GM12878 (cell line): ENCODE data around the gene ITGBL1. TPM values are rescaled to one million over a fixed set of nuclear protein-coding genes. Genes with fewer than 3 reads are reported as not detected.

ENCODE experiments used
- ATAC-seq: fragments of 200-7000 bp; cut with Tn5 transposase; 3 replicates; pipeline ENCODE4 v1.9.1; 2020; ENCODE audit warnings: mild to moderate bottlenecking, moderate library complexity
- BruUV-seq: library from RNA; stranded (reverse); fragments of 400-500 nt; replicated peaks from 2 replicates; lab custom pipeline; 2021; lab: Mats Ljungman, UMichigan
- CTCF ChIA-PET: fragments of 300-600 bp; sonication (Branson Sonifier 250); formaldehyde crosslinking; extraction: SDS; loops from one replicate; lab custom pipeline; 2021; ENCODE audit warnings: inconsistent platforms; lab: Yijun Ruan, JAX
- POLR2A ChIA-PET: fragments of 350-600 bp; formaldehyde crosslinking; extraction: SDS; loops from one replicate; lab custom pipeline; 2021; ENCODE audit warnings: inconsistent platforms; lab: Charles Lee
- RAD21 ChIA-PET: fragments of 300-600 bp; sonication (Branson Sonifier 250); formaldehyde crosslinking; loops from one replicate; lab custom pipeline; 2023; ENCODE audit warnings: antibody characterized with exemption; ENCODE audit not compliant: unreplicated experiment; lab: Charles Lee
- SMC1A ChIA-PET: fragments of 300-600 bp; sonication (Branson Sonifier 250); formaldehyde crosslinking; loops from one replicate; lab custom pipeline; 2023; ENCODE audit not compliant: unreplicated experiment, uncharacterized antibody; lab: Charles Lee
- DNase-seq: peaks from one replicate; pipeline ENCODE4 v3.0.0-alpha.2; 2011; ENCODE audit warnings: low read depth, low spot score
- FAIRE-seq: peaks from 3 replicates; lab custom pipeline; 2011; peaks lifted over from hg19 to GRCh38; lab: Jason Lieb, UNC
- H2AFZ ChIP-seq: 2 replicates; pipeline ENCODE4 v1.6.0; 2011; ENCODE audit warnings: low read depth, low read length, control low read depth; ENCODE audit not compliant: control insufficient read depth
- H3K27ac ChIP-seq: 2 replicates; pipeline ENCODE4 v1.5.1; 2011; ENCODE audit warnings: control low read depth; ENCODE audit not compliant: control insufficient read depth, insufficient read depth
- H3K27me3 ChIP-seq, 2 experiments: replicated peaks in 1 of 2; 2 replicates each; pipeline versions ENCODE4 v1.6.0 to v1.6.1; 2011; ENCODE audit warnings: low read length in 1 of 2; ENCODE audit not compliant: control insufficient read depth in 2 of 2, insufficient read depth in 2 of 2
- H3K36me3 ChIP-seq, 2 experiments: 2 replicates each; pipeline ENCODE4 v1.5.1; 2011; ENCODE audit warnings: low read length in 1 of 2; ENCODE audit not compliant: control insufficient read depth in 2 of 2, insufficient read depth in 2 of 2
- H3K4me1 ChIP-seq: 2 replicates; pipeline ENCODE4 v1.6.1; 2011; ENCODE audit warnings: mild to moderate bottlenecking, low read length, moderate library complexity, mixed read lengths; ENCODE audit not compliant: control insufficient read depth, insufficient read depth
- H3K4me2 ChIP-seq: 2 replicates; pipeline ENCODE4 v1.6.0; 2011; ENCODE audit warnings: control low read depth; ENCODE audit not compliant: control insufficient read depth, insufficient read depth
- H3K4me3 ChIP-seq: fragments of 200-600 bp; sonication (generic); 2 replicates; pipeline ENCODE4 v1.5.1; 2016
- H3K79me2 ChIP-seq: 2 replicates; pipeline ENCODE4 v1.6.0; 2011; ENCODE audit warnings: low read length; ENCODE audit not compliant: control insufficient read depth, insufficient read depth
- H3K9ac ChIP-seq: 2 replicates; pipeline ENCODE4 v1.8.0; 2011; ENCODE audit warnings: low read length, control low read depth, mixed read lengths; ENCODE audit not compliant: control insufficient read depth, insufficient read depth
- H3K9me3 ChIP-seq: replicated peaks from 3 replicates; pipeline ENCODE4 v1.5.1; 2011; ENCODE audit warnings: mild to moderate bottlenecking, low read length; ENCODE audit not compliant: control insufficient read depth, insufficient read depth
- H4K20me1 ChIP-seq: 2 replicates; pipeline ENCODE4 v1.6.0; 2011; ENCODE audit not compliant: control insufficient read depth, insufficient read depth
- CEBPZ ChIP-seq: fragments of 150-350 bp; IDR thresholded peaks from 2 replicates; pipeline ENCODE4 v1.6.1; 2016; ENCODE audit warnings: low read depth, low read length
- GATAD2B ChIP-seq: fragments of 450-650 bp; conservative IDR thresholded peaks from 2 replicates; pipeline ENCODE4 v1.6.1; 2017; ENCODE audit warnings: low read depth, mild to moderate bottlenecking, moderate library complexity
- USF2 ChIP-seq: IDR thresholded peaks from 2 replicates; pipeline ENCODE4 v1.6.1; 2011; ENCODE audit warnings: low read depth, low read length, improper control_type of control experiment, borderline replicate concordance
- ZBTB33 ChIP-seq: fragments of 450-650 bp; IDR thresholded peaks from 2 replicates; pipeline ENCODE4 v1.6.1; 2017; ENCODE audit warnings: mild to moderate bottlenecking
- WGBS: methylation state at CpG from one replicate; pipeline ENCODE4 v1.1.6; 2016; ENCODE audit warnings: low lambda C conversion rate; ENCODE audit not compliant: insufficient replicate concordance, insufficient coverage; ENCODE audit errors: missing lambda C conversion rate; 5-methylcytosine and 5-hydroxymethylcytosine counted together
- in situ Hi-C: fragments of 300-500 bp; cut with MboI; formaldehyde crosslinking; loops from 9 replicates; pipeline ENCODE4 v1.14.3; 2018; ENCODE audit warnings: mixed read lengths
- intact Hi-C: fragments of 100-400 bp; cut with micrococcal nuclease; formaldehyde crosslinking; loops from one replicate; pipeline ENCODE4 v1.14.2; 2022; ENCODE audit not compliant: unreplicated experiment
- polyA plus RNA-seq, 11 experiments: library from polyadenylated mRNA; depleted of rRNA in 4 of 11; unstranded in 6 of 11; stranded (reverse) in 5 of 11; fragments of >200 nt; fragmentation: Nextera tagmentation in 4 of 11; fragmentation: Illumina TruSeq in 1 of 11; extraction: Ambion mirVana in 4 of 11; extraction: Trizol in 1 of 11; gene quantifications; 1 replicate in 1 of 11; 2 replicates in 10 of 11; pipeline versions ENCODE4 v1.2.1 to v1.2.3, GENCODE V29; 2011 to 2016; ENCODE audit warnings: inconsistent platforms in 2 of 11, missing spikeins in 2 of 11, low read depth in 1 of 11
- total RNA-seq, 4 experiments: library from RNA; depleted of rRNA in 3 of 4; stranded (reverse); fragments of >200 nt in 3 of 4; fragmentation: Illumina TruSeq in 1 of 4; extraction: Trizol in 1 of 4; gene quantifications; 2 replicates each; pipeline versions ENCODE4 v1.2.1 to v1.2.3, GENCODE V29; 2013 to 2021

Gene ITGBL1
- total and polyA plus RNA-seq, 10 of the 15 experiments (the other 5 are each of a cell fraction or from before 2014, with no cell fraction given) = 0.17 to 2.8 (median 0.28) TPM; not detected in 3

- intact Hi-C loops (no loop called here), in situ Hi-C loops (no loop called here)
- Histone ChIP-seq H4K20me1 (no peaks in the 10 kb centered on the region), H3K79me2 (no peaks in the 10 kb centered on the region), H3K4me1 (no peaks in the 10 kb centered on the region), H3K9me3 (no peaks in the 10 kb centered on the region), H3K27ac (no peak overlapping the region), H3K4me2 (no peak overlapping the region)
- ATAC-seq (no peak), FAIRE-seq (no peak)
- ChIA-PET RAD21 (no interaction called here), CTCF (no interaction called here)
- BruUV-seq = no TSS peak
- no peak for TF ChIP-seq USF2
- no peak for TF ChIP-seq GATAD2B
- no peak for TF ChIP-seq ZBTB33
- TF ChIP-seq CEBPZ = no peak
- TF ChIP-seq, all 136 proteins: peak for 0
- Histone ChIP-seq H2AFZ (no peak overlapping the region), H3K27me3 (no peaks in the 10 kb centered on the region), H3K4me3 (no peak overlapping the region), H3K36me3 (no peaks in the 10 kb centered on the region), H3K9ac (no peak overlapping the region)
- WGBS = 31% methylated on average over 3 of the region's 3 CpGs
- SMC1A ChIA-PET = no interaction called here
- DNase-seq = no peak
- POLR2A ChIA-PET = no interaction called here
Observed at GRCh38 chr13:101718496-101718895, 266.0 kb downstream of the ITGBL1 start.
